Endothelial cell of umbilical vein (primary cell): ENCODE data around the gene SCN11A. TPM values are rescaled to one million over a fixed set of nuclear protein-coding genes. Genes with fewer than 3 reads are reported as not detected.

ENCODE experiments used
- BruUV-seq: library from RNA; stranded (reverse); fragments of 400-500 nt; replicated peaks from 2 replicates; lab custom pipeline; 2021; lab: Mats Ljungman, UMichigan
- CTCF ChIA-PET: fragments of 300-600, 350-600 bp; sonication (Branson Sonifier 250); formaldehyde crosslinking; loops from one replicate; lab custom pipeline; 2021; ENCODE audit warnings: antibody characterized with exemption, inconsistent platforms; lab: Charles Lee
- POLR2A ChIA-PET: fragments of 300-600, 350-600 bp; sonication (Branson Sonifier 250); formaldehyde crosslinking; loops from one replicate; lab custom pipeline; 2021; ENCODE audit warnings: antibody characterized with exemption, inconsistent platforms; lab: Charles Lee
- DNase-seq: peaks from one replicate; pipeline ENCODE4 v3.0.0-alpha.2; 2011; ENCODE audit warnings: low read depth, low spot score
- FAIRE-seq: peaks from 2 replicates; lab custom pipeline; 2011; peaks lifted over from hg19 to GRCh38; lab: Jason Lieb, UNC
- H2AFZ ChIP-seq: 2 replicates; pipeline ENCODE4 v1.6.0; 2012; ENCODE audit warnings: low read depth, low read length, control low read depth, inconsistent platforms
- H3K27ac ChIP-seq: 2 replicates; pipeline ENCODE4 v1.5.1; 2011; ENCODE audit warnings: low read depth, mild to moderate bottlenecking, control low read depth, low read length, moderate library complexity; ENCODE audit not compliant: insufficient read depth
- H3K27me3 ChIP-seq, 2 experiments: 2 replicates each; pipeline versions ENCODE4 v1.6.0 to v1.6.1; 2011; ENCODE audit warnings: low read length in 2 of 2, mixed read lengths in 1 of 2; ENCODE audit not compliant: control insufficient read depth in 2 of 2, insufficient read depth in 2 of 2
- H3K36me3 ChIP-seq, 2 experiments: 2 replicates in 1 of 2; 3 replicates in 1 of 2; pipeline ENCODE4 v1.5.1; 2011; ENCODE audit warnings: low read length in 2 of 2, mild to moderate bottlenecking in 1 of 2, moderate library complexity in 1 of 2; ENCODE audit not compliant: control insufficient read depth in 2 of 2, insufficient read depth in 2 of 2; ENCODE audit errors: extremely low read depth in 1 of 2
- H3K4me1 ChIP-seq: 3 replicates; pipeline ENCODE4 v1.5.1; 2011; ENCODE audit warnings: mild to moderate bottlenecking, low read length; ENCODE audit not compliant: control insufficient read depth, insufficient read depth; ENCODE audit errors: extremely low read depth
- H3K4me2 ChIP-seq: 2 replicates; pipeline ENCODE4 v1.6.1; 2011; ENCODE audit warnings: low read length, control low read depth, mixed read lengths; ENCODE audit not compliant: insufficient read depth
- H3K4me3 ChIP-seq, 3 experiments: fragments of 200-600 bp in 1 of 3; sonication (generic), shearing (Covaris generic) in 1 of 3; replicated peaks in 1 of 3; 2 replicates each; pipeline ENCODE4 v1.5.1; 2011 to 2016; ENCODE audit warnings: control low read depth in 3 of 3, low read length in 3 of 3, mild to moderate bottlenecking in 2 of 3, inconsistent platforms in 1 of 3, low read depth in 1 of 3, moderate library complexity in 1 of 3; ENCODE audit not compliant: insufficient read depth in 1 of 3
- H3K79me2 ChIP-seq: 2 replicates; pipeline ENCODE4 v1.6.0; 2012; ENCODE audit warnings: low read length, inconsistent platforms; ENCODE audit not compliant: control insufficient read depth, insufficient read depth
- H3K9ac ChIP-seq: replicated peaks from 2 replicates; pipeline ENCODE3; 2011; ENCODE audit warnings: low read length, control low read depth; ENCODE audit not compliant: insufficient read depth; ENCODE audit errors: extremely low read depth
- H3K9me1 ChIP-seq: replicated peaks from 3 replicates; pipeline ENCODE4 v1.6.0; 2011; ENCODE audit warnings: mild to moderate bottlenecking, low read length; ENCODE audit not compliant: control insufficient read depth, insufficient read depth; ENCODE audit errors: extremely low read depth
- H3K9me3 ChIP-seq: replicated peaks from 2 replicates; pipeline ENCODE4 v1.5.1; 2012; ENCODE audit warnings: low read length, inconsistent platforms; ENCODE audit not compliant: control insufficient read depth, insufficient read depth
- H4K20me1 ChIP-seq: replicated peaks from 2 replicates; pipeline ENCODE3; 2011; ENCODE audit warnings: mild to moderate bottlenecking, low read length; ENCODE audit not compliant: control insufficient read depth, insufficient read depth; ENCODE audit errors: extremely low read depth
- EZH2 ChIP-seq: IDR thresholded peaks from 2 replicates; pipeline ENCODE4 v1.6.1; 2012; ENCODE audit warnings: borderline replicate concordance, low read depth, mild to moderate bottlenecking, moderate library complexity, low read length, inconsistent platforms; ENCODE audit not compliant: severe bottlenecking
- FOS ChIP-seq: IDR thresholded peaks from 2 replicates; pipeline ENCODE4 v1.6.1; 2011; ENCODE audit warnings: mild to moderate bottlenecking, low read length, moderate library complexity, borderline replicate concordance; ENCODE audit not compliant: insufficient read depth
- JUN ChIP-seq: IDR thresholded peaks from 2 replicates; pipeline ENCODE4 v1.6.1; 2011; ENCODE audit warnings: borderline replicate concordance, low read depth; ENCODE audit not compliant: insufficient read length, insufficient read depth
- MYC ChIP-seq: IDR thresholded peaks from one replicate; pipeline ENCODE4 v1.6.1; 2011; ENCODE audit warnings: mild to moderate bottlenecking, low read depth, low read length
- POLR2A ChIP-seq: IDR thresholded peaks from 2 replicates; pipeline ENCODE4 v1.6.1; 2012; ENCODE audit warnings: low read depth, mild to moderate bottlenecking, control low read depth, low read length
- POLR2AphosphoS5 ChIP-seq: IDR thresholded peaks from 2 replicates; pipeline ENCODE4 v1.6.1; 2012; ENCODE audit warnings: low read depth, mild to moderate bottlenecking, control low read depth, low read length, moderate library complexity; ENCODE audit not compliant: insufficient read depth
- dilution Hi-C: fragments of 300-500 bp; cut with MboI; formaldehyde crosslinking; loops from one replicate; pipeline ENCODE4 v1.15.0; 2019; ENCODE audit warnings: low sequenced_read_pairs; ENCODE audit not compliant: extremely low pct_ligation_motif_present
- intact Hi-C: fragments of 100-400 bp; cut with micrococcal nuclease; formaldehyde crosslinking; loops from one replicate; pipeline ENCODE4 v1.10.0; 2022
- polyA plus RNA-seq, 4 experiments: library from polyadenylated mRNA; depleted of rRNA in 3 of 4; stranded (reverse) in 3 of 4; unstranded in 1 of 4; fragments of >200 nt; gene quantifications; 2 replicates each; pipeline versions ENCODE4 v1.2.1 to v1.2.3, GENCODE V29; 2011 to 2012; ENCODE audit warnings: missing spikeins in 1 of 4
- total RNA-seq: library from RNA; stranded (reverse); gene quantifications from 2 replicates; pipeline ENCODE4 v1.2.3, GENCODE V29; 2021
- TF ChIP-seq, protein P1 (sequence below): IDR thresholded peaks from 2 replicates; pipeline ENCODE4 v1.6.1; 2011; ENCODE audit not compliant: insufficient read depth, insufficient read length

SCN11A gene
- total and polyA plus RNA-seq, 2 donors (not counting 3 experiments of a cell fraction or from before 2014, with no cell fraction given), result 0.06 to 0.07 TPM

DNA sequence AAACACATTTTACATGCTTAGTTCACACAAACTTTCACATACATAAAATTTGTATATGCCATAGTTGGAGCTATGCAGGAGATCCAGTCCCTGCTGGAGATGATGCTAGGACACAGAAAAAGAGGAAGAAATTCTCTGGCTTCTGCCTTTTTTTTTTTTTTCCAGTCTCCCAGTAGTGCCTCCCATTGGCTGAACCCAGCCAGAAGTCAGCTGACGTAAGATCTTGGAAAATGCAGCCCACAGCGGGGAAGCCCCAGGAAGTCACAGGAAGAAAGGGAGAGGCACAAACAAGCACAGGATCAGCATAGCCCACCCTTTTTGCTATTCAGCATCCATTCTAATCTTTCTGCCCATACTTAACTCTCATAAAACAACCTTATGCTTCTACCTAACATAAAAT, 38.5 kb downstream of the SCN11A start:
- no peak overlapping the region for H2AFZ ChIP-seq

DNA sequence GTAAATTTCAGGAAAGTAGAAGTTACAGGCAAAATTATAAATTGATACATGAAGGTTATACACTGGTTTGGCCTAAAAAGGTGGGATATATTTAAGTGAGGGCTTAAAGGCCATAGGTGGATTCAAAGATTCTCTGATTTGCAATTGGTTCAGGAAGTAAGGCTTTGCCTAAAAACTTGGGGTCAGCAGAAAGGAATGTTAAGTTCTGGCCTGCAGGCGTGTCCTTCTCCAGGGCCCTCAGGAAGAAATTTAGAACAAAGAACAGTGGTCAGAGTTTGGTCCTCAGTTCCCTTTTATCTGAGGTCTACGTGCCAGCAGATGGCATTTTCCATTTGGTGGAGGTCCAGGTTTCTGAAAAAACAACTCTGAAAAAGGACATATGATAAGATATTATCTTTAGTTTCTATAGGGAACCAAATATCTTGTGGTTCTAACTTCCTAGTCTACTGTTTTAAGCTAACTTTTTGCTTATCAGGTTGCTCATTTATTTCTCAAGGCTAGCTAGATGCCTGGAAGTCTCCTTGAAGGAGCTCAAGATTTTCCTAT, 40.5 kb downstream of the SCN11A start:
- Histone ChIP-seq H4K20me1 (no peaks in the 10 kb centered on the region), H3K4me1 (no peaks in the 10 kb centered on the region), H3K9me1 (no peaks in the 10 kb centered on the region), H2AFZ (no peak overlapping the region), H3K36me3 (no peaks in the 10 kb centered on the region), H3K9me3 (no peaks in the 10 kb centered on the region), H3K9ac (no peak overlapping the region), H3K4me2 (no peak overlapping the region), H3K4me3 (no peak overlapping the region), H3K27me3 (peaks cover 0 to 4% of the 10 kb centered on the region in 2 experiments), H3K79me2 (no peaks in the 10 kb centered on the region), H3K27ac (no peak overlapping the region)
- DNase-seq, result no peak
- TF ChIP-seq POLR2A, result no peak
- TF ChIP-seq FOS, result no peak
- TF ChIP-seq EZH2, result no peak
- TF ChIP-seq POLR2AphosphoS5, result no peak
- no peak for TF ChIP-seq JUN
- TF ChIP-seq, protein P1, sequence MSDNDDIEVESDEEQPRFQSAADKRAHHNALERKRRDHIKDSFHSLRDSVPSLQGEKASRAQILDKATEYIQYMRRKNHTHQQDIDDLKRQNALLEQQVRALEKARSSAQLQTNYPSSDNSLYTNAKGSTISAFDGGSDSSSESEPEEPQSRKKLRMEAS, result no peak
- no peak for TF ChIP-seq MYC
- CTCF ChIA-PET, result interaction anchor here (1.0 to 2.7 kb wide), 3 partner anchors 10 to 20 kb away, joined by 3 to 21 read pairs (median 4); no protein-coding TSS in a partner anchor
- intact Hi-C loops (no loop called here), dilution Hi-C loops (no loop called here)
- POLR2A ChIA-PET, result no interaction called here
- FAIRE-seq, result no peak
- BruUV-seq, result no TSS peak

More for the DNA sequence above, 38.5 kb downstream of the SCN11A start:
- H3K9me1 ChIP-seq, result no peaks in the 10 kb centered on the region
- POLR2A ChIA-PET, result no interaction called here
- no TSS peak for BruUV-seq
- no peaks in the 10 kb centered on the region for H3K79me2 ChIP-seq
- H3K27me3 ChIP-seq, result peaks cover 0 to 4% of the 10 kb centered on the region in 2 experiments
- H4K20me1 ChIP-seq, result no peaks in the 10 kb centered on the region
- TF ChIP-seq, protein P1, result no peak
- TF ChIP-seq EZH2, result no peak
- TF ChIP-seq MYC, result no peak
- FAIRE-seq (no peak), DNase-seq (no peak)
- CTCF ChIA-PET, result interaction anchor here (2.7 kb wide), 1 partner anchor 13 kb away, joined by 21 read pairs; no protein-coding TSS in a partner anchor
- no peak overlapping the region for H3K4me2 ChIP-seq
- no peaks in the 10 kb centered on the region for H3K36me3 ChIP-seq
- no peaks in the 10 kb centered on the region for H3K4me1 ChIP-seq
- dilution Hi-C loops (no loop called here), intact Hi-C loops (no loop called here)
- no peak overlapping the region for H3K4me3 ChIP-seq
- no peak overlapping the region for H3K9ac ChIP-seq
- H3K9me3 ChIP-seq, result no peaks in the 10 kb centered on the region
- no peak overlapping the region for H3K27ac ChIP-seq
